Measurements from ENCODE around the gene GABBR2.
"Not testable (repeated sequence)": the region's sequence is repeated elsewhere in the genome, so short reads cannot be mapped to it uniquely, and the experiment has no call there.

The GABBR2 gene

DNA sequence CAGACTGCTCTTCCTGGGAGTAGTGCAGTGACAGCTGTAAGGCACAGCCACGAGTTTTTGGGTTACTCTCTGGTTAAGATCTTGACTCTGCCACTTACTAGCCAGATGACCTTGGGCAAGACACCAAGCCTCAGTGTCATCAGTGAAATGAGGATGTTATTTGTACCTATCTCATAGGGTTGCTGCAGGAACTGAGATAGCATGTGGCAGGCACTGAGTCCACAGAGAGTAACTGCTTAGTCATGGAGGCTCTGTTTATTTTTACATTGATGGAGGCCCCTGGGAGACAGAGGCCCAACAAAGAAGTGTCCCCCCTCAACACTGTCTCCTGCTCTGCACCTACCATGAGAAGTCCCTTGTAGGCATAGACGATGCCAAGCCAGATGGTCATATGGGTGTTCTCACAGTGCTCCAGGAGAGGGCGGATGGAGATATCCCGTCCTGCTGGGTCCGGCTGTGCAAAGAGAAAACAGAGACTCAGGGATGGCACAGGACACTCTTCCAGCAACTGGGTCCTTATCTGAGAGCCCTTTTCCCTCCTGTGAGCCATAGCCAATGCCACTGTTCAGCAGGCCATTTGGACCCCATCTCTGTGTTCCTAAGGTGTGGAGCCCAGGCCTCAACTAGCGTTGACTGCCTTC, 397.9 kb downstream of the GABBR2 start:
- no peak for DNase-seq

GRCh38 chr9:98306384-98307145, 402.2 kb downstream of the GABBR2 start:
- DNase-seq, result no peak

DNA sequence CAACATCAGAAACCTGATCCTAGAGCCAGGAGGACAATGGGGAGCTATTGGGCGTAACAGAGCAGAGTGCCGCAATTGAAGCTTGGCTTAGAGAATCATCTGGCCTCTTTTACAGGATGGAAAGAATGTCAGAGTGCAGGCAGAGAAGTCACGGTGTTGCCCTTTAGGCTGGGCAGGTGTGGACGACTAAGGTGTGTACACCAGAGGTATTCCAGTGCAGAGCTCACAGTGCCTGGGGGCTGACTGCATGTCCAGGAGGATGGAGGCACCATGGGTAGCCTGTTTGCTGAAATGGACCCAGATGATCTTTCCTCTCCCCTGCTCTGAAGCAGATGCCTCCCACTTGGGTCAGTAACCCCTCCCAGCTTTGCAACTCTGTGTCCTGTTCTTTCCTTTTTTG, 404.4 kb downstream of the GABBR2 start:
- DNase-seq, result no peak

GRCh38 chr9:98303633-98304125, 405.1 kb downstream of the GABBR2 start:
- DNase-seq, result no peak

GRCh38 chr9:98302938-98303632, 405.6 kb downstream of the GABBR2 start:
- no peak for DNase-seq

- DNase-seq, result no peak
These were observed 406.6 kb downstream of the GABBR2 start for GRCh38 chr9:98302150-98302549.

DNA sequence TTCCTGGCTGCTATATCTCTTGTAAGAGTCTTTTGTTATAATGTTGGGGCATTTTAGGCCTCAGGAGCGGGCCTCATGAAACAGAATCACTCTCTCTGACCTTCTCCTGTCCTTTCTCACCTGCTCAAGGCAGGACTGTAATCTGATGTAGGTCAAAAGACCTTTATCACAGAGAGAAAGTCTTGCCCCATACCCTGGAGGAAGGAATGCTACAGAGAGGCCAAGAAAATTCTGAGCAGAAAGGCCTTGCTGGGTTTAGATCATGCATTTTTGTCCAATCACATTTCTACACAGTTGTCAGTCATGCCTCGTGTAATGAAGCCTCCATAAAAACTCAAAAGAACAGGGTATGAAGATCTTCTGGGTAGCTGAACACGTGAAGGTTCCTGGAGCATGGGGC, 408.1 kb downstream of the GABBR2 start:
- no peak for DNase-seq

GRCh38 chr9:98298476-98298875, 410.3 kb downstream of the GABBR2 start:
- DNase-seq, result no peak

DNA sequence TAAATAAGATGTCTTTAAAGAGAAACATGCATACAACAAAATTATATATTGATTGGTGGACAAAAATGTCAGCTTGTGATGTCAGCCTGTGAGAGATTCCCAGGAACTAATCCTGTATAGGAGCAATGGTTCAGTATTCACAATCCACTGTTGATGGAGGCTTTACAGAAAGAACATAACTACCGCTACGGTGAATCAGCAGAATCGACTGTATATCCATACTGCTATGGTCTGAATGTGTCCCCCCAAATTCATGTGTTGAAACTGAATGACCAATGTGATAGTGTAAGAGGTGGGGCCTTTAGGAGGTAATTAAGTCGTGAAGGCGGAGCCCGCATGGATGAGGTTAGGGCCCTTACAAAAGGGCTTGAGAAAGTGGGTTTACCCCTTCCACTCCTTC, 412.9 kb downstream of the GABBR2 start:
- DNase-seq, result no peak

GRCh38 chr9:98291820-98292219, 416.9 kb downstream of the GABBR2 start:
- no peak for DNase-seq

GRCh38 chr9:98290411-98290810, 418.3 kb downstream of the GABBR2 start:
- DNase-seq, result no peak

GRCh38 chr9:98289614-98290201, 419.0 kb downstream of the GABBR2 start:
- DNase-seq, result no peak

GRCh38 chr9:98288881-98289280, 419.9 kb downstream of the GABBR2 start:
- DNase-seq, result no peak

DNA sequence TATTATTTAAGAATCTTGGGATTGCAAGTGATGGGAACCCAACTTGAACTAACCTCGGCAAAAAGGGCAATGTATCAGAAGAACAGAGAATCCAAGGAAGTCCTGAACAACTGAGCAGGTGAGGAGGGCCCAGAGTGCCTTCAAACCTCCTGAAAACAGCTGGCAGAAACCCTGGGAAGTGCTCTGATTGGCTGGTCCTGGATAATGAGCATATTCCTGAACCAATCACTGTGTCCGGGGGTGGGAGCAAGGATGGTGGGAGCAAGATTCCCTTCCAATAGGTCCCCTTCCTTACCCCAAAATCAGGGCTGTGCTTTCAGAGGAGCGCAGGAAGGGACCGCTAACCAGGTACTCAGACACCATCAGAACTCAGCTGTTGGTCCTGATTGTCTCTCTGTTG, 421.4 kb downstream of the GABBR2 start:
- no peak for DNase-seq

DNA sequence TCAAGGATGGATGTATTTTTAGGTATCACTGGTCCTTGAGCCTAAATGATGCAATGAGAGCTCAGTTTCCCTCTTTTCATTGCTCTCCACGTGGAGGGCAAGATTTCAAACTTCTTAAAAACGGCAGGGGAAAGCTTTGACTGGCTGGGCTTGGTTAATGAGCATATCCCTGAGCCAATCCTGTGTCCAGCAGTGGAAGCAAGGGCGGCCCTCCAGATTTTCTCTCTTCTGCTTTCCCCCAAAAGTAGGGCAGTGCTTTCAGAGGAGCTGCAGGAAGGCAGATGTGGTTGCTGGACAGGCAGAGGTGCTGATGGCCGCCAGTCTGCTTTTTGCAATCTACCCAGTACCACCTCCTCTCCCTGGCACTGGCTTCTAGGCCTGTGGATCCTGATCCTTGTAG, 423.3 kb downstream of the GABBR2 start:
- DNase-seq, result no peak

GRCh38 chr9:98284754-98285153, 424.0 kb downstream of the GABBR2 start:
- no peak for DNase-seq

GRCh38 chr9:98283143-98283542, 425.6 kb downstream of the GABBR2 start:
- not testable (repeated sequence) for DNase-seq

DNA sequence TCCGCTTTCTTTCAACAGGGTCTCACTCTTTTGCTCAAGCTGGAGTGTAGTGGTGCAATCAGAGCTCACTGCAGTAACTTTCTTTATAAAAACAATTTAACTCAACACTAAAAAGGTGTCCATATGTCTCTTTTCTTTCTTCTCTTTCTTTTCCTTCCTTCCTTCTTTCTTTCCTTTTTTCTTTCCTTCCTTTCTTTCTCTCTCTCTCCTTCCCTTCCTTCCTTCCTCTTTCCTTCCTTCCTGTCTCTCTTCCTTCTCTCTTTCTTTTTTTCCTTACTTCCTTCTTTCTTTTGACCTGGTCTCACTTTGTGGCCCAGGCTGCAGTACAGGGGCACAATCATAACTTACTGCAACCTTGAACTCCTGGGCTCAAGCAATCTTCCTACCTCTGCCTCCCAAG, 427.5 kb downstream of the GABBR2 start:
- DNase-seq, result no peak

- DNase-seq, result no peak
These were observed 428.2 kb downstream of the GABBR2 start for GRCh38 chr9:98280574-98280973.

DNA sequence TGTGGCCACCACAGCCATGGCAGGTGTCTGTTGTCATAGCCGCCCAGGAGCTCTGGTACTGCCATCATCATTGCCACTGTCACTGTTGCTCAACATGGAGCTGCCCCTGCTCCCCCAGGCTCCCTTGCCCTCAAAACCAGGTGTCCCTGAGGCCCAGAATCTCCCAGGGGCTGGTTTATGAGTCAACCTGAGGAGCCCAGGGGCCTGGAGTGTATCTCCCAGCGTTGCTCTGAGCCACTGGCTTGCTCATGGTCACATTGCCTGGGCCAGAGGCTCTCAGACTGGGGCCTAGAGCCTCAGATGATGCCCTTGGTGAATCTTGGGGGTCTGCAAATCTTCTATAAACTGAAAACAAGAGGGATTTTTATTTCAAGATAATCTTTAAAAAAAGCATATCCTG, 428.6 kb downstream of the GABBR2 start:
- DNase-seq, result no peak

DNA sequence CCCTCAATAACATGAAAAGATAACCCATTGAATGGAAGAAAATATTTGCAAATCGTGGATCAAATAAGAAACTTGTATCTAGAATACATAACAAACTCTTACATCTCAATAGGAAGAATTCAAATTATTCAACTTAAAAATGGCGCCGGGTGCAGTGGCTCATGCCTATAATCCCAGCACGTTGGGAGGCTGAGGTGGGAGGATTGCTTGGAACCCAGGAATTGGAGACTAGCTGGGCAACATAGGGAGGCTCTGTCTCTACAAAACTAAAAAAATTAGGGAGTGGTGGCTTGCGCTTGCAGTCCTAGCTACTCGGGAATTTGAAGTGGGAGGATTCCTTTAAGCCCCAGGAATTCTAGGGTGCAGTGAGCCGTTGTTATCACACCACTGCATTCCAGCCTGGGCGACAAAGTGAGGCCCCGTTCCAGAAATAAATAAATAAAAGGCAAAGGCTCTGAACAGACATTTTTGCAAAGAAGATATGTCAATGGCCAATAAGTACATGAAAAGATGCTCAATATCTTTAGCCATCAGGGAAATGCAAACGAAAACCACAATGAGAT, 431.7 kb downstream of the GABBR2 start:
- DNase-seq, result no peak

- DNase-seq, result no peak
These were observed 433.6 kb downstream of the GABBR2 start for GRCh38 chr9:98275159-98275558.

DNA sequence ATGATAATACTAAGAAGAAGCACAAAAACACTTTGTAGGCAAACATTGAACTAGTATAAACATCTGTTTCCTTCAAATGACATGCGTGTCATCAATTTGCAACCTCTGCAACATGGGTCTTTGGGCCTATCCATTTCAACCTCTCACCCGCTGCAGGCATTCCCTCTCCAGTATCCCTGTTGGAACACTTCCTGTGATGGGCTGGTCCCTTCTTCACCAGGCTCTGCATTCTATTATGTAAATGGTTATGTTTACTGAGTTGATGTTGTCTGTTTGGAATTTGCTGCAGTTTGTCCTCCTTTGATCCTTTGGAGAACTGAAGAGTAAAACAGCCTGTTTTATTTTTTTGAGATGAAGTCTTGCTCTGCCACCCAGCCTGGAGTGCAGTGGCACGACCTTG, 436.7 kb downstream of the GABBR2 start:
- DNase-seq, result no peak
